Breast epithelium (tissue), 3 donors: ENCODE data around the gene PPP1CA.

Source experiments
- CTCF ChIP-seq, 3 donors: fragments of 450-650 bp; IDR thresholded peaks; one replicate each; pipeline ENCODE4 v1.5.1; 2016 to 2017; ENCODE audit warnings: antibody characterized with exemption in 3 of 3, mild to moderate bottlenecking in 3 of 3, moderate library complexity in 3 of 3
- POLR2A ChIP-seq: fragments of 450-650 bp; IDR thresholded peaks from one replicate; pipeline ENCODE4 v1.6.1; 2016; ENCODE audit warnings: antibody characterized with exemption, mild to moderate bottlenecking, moderate library complexity

- no peak for TF ChIP-seq CTCF (IDR thresholded peaks at IDR 0.05)
- no peak for TF ChIP-seq POLR2A
Measured at GRCh38 chr11:67417425-67417824, 15.8 kb upstream of the PPP1CA start.
